ENCODE measurements around the gene CNPPD1. TPM values are rescaled to one million over a fixed set of nuclear protein-coding genes. Genes with fewer than 3 reads are reported as not detected.

CNPPD1 gene
- total RNA-seq, 2 donors from 2014 or later = 46.9 to 56.9 TPM

DNA sequence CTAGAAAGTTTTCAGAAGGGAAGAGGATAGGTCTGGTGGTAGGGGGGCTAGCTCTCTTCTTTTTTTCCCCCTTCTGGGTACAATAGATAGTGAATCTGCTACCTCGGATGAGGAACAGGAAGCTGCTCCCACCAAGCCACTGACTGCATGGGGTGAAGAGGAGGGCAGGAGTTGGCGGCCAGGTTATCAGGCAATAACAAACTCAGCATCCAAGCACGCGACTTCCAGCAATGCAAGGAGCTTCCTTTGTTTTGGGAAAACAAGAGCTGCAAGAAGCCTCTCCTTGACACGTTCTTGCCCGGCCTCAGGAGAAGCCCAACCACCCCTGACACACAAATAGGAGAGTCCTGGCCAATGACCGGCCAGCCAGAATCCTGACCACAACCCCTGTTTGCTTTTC lies 48.3 kb downstream of the CNPPD1 start:
- DNase-seq (peak; percentile 24), ATAC-seq (no peak)
- intact Hi-C loops (cut with DNase I) = no loop called here

DNA sequence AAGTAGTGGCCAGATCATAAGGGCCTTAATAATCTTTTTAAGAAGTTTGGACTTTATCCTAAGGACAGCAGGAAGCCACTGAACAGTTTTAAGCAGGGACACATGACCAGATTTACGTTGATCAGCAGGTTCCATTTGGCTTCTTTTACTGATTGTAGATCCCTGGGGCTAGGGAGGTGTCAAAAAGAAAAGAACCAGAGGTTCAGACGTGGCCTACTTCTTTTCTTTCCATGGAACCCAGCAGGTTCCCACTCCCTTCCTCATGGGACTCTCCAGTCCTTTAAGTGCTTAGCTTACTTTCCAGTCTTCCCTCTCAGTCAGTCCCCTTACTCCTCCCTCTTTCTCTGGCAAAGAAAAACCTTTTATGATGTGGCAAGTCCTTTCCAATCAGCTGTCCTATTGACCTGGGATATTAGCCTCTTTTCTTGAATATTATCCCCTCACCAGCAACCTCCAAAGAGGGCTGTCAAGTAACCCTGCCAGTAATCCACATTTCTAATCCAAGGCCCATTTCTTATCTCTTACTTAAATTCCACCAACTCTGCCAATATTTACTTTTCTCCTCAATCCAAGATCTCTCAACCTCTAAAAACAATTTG lies 49.6 kb downstream of the CNPPD1 start:
- intact Hi-C loops (cut with DNase I) = no loop called here
- DNase-seq = no peak
- no peak for ATAC-seq

DNA sequence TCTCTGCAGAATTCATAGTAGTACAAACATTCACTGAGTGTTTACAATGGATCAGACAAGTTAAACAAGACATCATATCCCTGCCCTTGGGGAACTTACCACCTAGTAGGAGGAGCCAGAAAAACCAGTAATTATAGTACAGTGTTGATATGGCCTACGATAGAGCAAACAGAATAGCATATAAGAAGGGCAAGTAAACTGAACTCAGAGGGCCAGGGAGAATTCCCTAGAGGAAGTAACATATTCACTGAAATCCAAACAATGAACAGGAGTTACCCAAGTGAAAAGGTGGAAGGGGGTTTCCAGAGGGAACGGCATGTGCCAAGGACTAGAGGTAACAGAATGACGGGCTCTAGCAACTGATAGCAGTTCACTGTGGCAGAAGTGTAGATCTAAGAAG lies 50.2 kb downstream of the CNPPD1 start:
- no peak for DNase-seq
- intact Hi-C loops (cut with DNase I) = no loop called here
- no peak for ATAC-seq

DNA sequence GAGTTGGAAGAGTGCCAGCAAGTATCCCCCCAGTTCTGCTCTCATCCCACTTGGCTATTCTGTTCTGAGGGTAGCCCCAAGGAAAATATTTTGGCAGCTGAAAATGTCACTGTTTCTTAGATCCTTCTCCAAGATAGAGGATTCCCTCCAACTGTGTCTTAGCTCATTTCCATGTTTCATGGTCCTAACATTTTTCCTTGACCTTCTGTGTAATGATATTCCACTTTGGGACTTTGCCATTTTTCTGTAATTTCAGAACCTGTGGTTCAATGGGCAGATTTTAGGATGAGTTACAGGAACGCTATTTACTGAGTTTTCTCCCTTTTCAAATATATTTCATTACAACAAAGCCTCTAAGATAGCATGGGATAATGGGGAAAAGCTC lies 50.8 kb downstream of the CNPPD1 start:
- intact Hi-C loops (cut with DNase I) = no loop called here
- ATAC-seq (no peak), DNase-seq (no peak)

DNA sequence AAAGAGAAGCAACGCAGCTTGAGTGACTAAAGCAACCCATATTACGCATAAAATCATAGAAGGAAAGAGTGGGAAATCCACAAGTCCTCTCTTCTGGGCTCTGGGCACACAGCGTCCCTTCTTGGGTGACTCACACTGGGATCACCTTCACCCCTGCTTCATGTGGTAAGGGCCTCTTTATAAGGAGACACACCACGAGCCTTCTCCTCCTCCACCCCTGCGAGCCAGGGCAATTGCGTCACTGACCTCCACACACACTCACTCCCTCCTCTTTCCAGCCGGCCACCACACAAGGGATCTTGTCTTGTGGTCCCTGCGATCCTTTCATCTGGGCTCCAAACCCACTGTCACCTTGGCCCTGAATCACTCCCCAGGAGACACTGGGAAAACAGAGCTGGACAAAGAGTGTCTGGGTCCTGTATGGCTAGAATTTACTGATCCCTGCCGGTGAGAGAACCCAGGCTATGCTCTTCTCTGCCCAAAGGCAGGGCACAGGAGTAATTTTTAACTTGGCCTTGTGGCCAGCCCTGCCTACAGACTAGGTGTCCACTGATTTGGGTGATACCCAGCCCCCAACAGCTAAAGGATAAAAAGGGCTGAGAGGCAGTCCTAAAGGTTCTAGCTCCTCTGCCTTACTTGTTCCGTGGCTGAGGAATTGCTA lies 51.4 kb downstream of the CNPPD1 start:
- DNase-seq (peak; percentile 40), ATAC-seq (peak; percentile 50 to 53)
- intact Hi-C loops (cut with DNase I) = no loop called here

DNA sequence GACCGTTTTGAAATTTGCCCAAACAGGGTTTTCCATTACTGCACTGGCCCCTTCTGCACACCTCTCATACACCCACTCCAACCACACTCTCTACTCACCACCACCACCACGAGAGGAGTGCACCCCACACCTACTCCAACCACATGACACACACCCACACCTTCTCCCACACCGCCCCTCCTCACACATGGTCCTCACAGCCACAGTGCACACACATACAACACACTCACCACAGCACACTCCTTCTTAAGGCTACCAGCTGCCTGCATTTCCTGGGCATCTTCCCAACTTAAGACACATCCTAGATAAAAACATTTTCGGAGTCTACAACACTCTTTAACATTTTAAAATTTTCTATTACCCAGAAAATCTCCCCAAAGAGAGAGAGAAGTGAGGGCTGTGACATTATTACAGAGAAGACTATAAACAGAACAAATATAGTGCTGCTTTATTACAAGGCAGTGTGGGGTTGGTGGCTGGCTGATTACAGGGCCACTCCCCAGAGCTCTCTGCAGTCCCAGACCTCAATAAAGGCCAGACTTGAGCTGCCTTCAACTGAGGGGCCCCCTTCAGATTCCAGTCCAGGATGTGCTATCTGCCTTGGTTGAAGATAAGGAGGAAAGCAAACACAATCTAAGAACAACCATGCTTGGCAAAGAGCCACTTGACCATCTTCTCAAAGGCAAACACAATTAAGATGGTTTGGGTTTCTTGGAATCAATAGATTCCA lies 52.2 kb downstream of the CNPPD1 start:
- ATAC-seq (peak; percentile 36 to 50), DNase-seq (no peak)
- intact Hi-C loops (cut with DNase I) = loop anchor here in 1 of 2 donors (5.0 kb wide), 1 partner anchor 67 kb away; no protein-coding TSS in a partner anchor

DNA sequence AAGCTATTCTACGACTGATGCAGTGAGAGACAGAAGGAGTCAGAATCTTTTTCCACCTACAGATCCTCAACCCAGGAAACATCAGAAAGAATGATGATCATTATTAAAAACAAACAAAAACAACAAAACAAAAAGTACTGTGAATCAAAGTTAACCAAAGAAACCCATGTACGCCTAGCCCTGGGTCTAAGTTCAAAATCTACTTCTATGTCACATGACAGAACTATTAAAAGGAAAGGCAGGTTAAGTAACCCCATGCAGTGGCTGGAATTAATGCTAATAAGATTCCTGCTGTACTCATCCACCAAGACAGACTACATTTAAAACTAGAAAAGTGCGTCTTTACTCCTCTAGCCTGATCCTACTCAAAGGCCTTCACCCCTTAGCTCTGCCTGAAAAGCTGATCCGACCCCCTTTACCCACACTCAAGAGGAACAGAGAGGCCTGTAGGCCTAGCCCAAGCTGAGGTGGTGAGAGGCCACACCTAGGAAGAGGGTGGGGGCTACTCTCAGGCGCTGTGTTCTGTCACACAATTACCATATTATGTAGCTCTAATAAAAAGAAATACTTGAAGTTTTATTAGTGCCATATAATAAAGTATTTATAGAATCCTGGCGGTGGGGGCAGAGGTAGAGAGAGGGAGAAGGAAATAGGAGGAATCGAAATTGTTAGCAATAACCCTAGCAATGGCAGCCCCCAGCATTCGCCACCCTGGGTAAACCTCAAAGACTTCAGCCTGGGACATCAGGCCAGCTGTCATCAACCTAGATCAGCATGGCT lies 53.2 kb downstream of the CNPPD1 start:
- no peak for DNase-seq
- intact Hi-C loops (cut with DNase I) = loop anchor here in 1 of 2 donors (5.0 kb wide), 1 partner anchor 66 kb away; no protein-coding TSS in a partner anchor
- ATAC-seq = no peak

DNA sequence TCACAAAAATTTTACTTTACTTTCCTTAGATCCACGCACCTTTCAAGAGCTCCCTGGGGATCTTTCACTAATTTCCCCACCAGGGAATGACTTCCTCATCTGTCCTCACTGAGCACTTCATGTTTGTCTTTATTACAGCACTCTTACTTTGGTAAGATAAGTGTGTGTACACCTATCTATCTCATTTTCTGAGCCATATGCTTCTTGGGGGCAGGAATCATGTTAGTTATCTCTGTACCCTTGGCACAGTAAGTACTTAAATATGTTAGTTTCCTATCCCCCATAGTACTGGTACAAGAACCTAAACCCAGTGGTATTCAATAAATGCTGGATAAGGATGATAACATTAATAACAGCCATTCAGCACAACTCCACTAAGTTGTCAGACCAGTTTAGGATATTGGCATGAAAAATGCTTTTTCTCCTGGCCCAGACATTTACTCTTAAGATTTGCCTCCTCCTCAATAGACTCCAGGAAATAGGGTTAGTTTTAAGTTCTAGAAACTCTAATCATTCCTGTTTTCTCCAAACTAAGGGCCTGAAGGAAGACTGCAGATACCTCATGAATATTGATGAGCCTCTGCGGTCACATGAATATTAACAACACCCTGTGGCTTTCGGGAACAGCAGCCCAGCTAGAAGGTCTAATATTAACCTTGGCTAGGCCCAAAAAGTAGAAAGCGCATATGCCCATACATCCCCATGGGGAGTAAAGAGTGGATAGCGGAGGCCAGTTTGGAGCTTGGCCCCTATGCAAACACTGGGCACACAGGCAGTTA lies 54.3 kb downstream of the CNPPD1 start:
- DNase-seq = no peak
- intact Hi-C loops (cut with DNase I) = loop anchor here in 1 of 2 donors (5.0 kb wide), 1 partner anchor 65 kb away; no protein-coding TSS in a partner anchor
- ATAC-seq = no peak

Other genes starting within 250 kb of the CNPPD1 start
- gene CDK5R2, start 217.3 kb downstream of the CNPPD1 start, total RNA-seq = not detected
- gene FEV, start 191.7 kb downstream of the CNPPD1 start, total RNA-seq = not detected
- gene CRYBA2, start 183.5 kb downstream of the CNPPD1 start, total RNA-seq = not detected
- not detected for gene CFAP65, start 135.4 kb downstream of the CNPPD1 start, total RNA-seq
- gene IHH, start 116.0 kb downstream of the CNPPD1 start, total RNA-seq = not detected
- gene NHEJ1, start 16.1 kb downstream of the CNPPD1 start, total RNA-seq = 1 to 10 TPM; 4.7 to 6.9 TPM
- gene SLC23A3, start 6.9 kb downstream of the CNPPD1 start, total RNA-seq = under 1 TPM; 0.47 to 0.50 TPM
- gene RETREG2, start 1.4 kb upstream of the CNPPD1 start, total RNA-seq = 10 to 100 TPM; 43.4 to 46.0 TPM
- gene ZFAND2B, start 29.9 kb upstream of the CNPPD1 start, total RNA-seq = 10 to 100 TPM; 21.2 to 26.5 TPM
- 10 to 100 TPM; 14.2 to 23.0 TPM for gene ABCB6, start 42.0 kb upstream of the CNPPD1 start, total RNA-seq
- 10 to 100 TPM; 69.0 to 74.4 TPM for gene ATG9A, start 52.7 kb upstream of the CNPPD1 start, total RNA-seq
- gene ANKZF1, start 52.9 kb upstream of the CNPPD1 start, total RNA-seq = 10 to 100 TPM; 16.0 to 20.3 TPM
- 1 to 10 TPM; 4.7 to 4.9 TPM for gene GLB1L, start 68.5 kb upstream of the CNPPD1 start, total RNA-seq
- gene STK16, start 68.6 kb upstream of the CNPPD1 start, total RNA-seq = 10 to 100 TPM; 15.6 to 17.4 TPM
- gene TUBA4B, start 76.3 kb upstream of the CNPPD1 start, total RNA-seq = not detected
- gene TUBA4A, start 77.0 kb upstream of the CNPPD1 start, total RNA-seq = 10 to 100 TPM; 42.1 to 72.9 TPM
- gene DNAJB2, start 102.4 kb upstream of the CNPPD1 start, total RNA-seq = 10 to 100 TPM; 43.7 to 63.6 TPM
- gene PTPRN, start 132.5 kb upstream of the CNPPD1 start, total RNA-seq = not detected
- not detected for gene RESP18, start 155.8 kb upstream of the CNPPD1 start, total RNA-seq
- 10 to 100 TPM; 52.6 to 70.5 TPM for gene DNPEP, start 211.0 kb upstream of the CNPPD1 start, total RNA-seq
- 1,000 to 10,000 TPM; 5,895 to 7,519 TPM for gene DES, start 241.5 kb upstream of the CNPPD1 start, total RNA-seq